ENCODE measurements around the gene TNFRSF18.

Gene TNFRSF18

DNA sequence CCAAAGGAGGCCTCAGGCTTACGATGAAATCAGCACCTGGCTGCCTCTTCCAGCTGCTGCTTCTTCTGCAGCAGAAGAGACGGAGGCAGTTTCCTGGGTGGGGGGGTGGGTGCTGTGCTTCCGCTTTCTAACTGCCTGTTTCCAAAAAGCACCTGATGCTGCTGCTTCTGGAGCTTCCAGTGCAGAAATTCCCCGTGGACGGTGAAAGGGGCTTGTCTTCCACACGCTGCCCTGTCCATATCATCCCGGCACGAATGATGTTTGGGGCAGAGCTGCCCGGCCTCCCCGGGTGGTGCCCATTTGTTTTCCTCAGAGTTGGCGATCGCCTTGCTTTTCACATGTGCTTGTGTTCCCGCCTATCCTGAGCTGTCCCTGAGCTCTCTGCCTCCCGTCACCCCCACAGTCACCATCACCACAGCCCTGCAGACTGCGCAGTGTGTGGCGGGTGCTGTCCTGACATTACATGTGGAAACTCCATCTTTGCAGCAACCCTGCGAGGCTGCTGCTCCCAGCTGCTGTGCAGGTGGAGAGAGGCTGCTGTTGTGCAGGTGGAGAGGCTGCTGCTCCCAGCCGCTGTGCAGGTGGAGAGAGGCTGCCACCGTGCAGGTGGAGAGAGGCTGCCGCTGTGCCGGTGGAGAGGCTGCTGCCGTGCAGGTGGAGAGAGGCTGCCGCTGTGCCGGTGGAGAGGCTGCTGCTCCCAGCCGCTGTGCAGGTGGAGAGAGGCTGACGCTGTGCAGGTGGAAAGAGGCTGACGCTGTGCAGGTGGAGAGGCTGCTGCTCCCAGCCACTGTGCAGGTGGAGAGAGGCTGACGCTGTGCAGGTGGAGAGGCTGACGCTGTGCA lies 30.9 kb downstream of the TNFRSF18 start:
- no peak for DNase-seq

DNA sequence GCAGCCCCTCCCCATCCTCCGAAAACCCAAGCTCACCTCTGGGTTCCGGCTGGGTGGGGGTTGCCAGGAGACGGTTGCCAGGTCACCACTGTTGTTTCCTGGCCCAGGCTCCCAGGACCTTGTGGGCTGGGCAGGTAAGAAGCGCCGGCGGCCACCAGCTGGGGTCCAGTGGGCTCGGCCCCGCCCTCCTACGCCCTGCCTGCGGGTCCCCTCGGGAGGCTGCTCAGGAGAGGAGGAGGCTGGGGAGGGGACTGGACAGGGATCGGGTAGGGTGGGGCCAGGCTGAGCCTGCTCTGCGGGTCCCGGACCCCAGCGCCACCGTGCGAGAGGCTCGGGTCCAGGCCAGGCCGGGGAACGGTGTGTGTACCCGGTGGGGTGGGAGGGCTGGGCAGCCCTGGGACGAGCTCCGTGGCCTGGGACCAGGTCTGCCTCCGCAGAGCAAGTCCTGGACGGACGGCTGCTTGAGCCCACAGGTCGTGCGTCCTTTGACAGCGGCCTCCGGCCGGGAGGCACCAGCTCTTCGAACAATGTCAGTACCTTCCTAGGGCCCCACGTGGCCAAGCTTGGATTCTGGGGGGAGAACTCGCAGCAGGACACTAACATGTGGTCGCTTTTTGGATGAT lies 32.5 kb downstream of the TNFRSF18 start, which contains the start of gene TTLL10:
TTLL10 (plus strand) TSS at position 88 of the 623 bp plus-strand sequence. CDS start 5,336 bp downstream, outside the sequence.
- DNase-seq = no peak

DNA sequence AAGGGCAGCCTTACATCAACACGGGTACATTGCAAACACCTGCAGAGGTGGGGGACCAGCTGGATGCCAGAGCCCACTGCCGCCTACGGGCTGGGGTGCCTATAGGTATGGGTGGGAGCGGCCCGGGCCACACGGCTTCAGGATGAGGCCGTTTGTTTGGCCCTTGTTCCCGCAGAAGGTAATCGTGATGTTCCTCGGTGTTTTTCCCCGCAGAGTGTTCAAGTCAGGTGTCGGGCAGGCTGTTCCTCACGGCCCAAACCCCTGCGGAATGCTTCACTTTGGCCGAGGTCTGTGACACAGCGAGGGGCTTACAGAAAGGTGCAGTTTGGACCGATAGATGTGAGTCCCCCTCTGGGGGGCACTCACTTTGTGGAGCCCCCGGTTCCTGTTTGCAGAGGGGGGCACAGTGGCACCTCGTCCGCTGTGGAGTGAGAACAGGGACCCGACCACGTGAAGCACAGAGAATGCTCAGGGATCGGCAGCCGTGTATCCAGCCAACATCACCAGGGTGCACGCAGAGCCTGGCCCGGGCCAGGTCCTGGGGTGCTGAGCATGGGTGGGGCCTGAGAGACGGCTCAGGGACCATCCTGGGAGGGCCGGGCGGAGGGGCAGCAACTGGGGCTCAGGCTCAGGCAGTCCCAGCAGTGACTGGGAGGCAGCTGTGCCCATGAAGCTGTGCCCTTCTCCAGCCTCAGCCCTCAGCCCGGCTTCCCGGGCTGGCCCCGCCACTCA lies 33.2 kb downstream of the TNFRSF18 start:
- DNase-seq = no peak

DNA sequence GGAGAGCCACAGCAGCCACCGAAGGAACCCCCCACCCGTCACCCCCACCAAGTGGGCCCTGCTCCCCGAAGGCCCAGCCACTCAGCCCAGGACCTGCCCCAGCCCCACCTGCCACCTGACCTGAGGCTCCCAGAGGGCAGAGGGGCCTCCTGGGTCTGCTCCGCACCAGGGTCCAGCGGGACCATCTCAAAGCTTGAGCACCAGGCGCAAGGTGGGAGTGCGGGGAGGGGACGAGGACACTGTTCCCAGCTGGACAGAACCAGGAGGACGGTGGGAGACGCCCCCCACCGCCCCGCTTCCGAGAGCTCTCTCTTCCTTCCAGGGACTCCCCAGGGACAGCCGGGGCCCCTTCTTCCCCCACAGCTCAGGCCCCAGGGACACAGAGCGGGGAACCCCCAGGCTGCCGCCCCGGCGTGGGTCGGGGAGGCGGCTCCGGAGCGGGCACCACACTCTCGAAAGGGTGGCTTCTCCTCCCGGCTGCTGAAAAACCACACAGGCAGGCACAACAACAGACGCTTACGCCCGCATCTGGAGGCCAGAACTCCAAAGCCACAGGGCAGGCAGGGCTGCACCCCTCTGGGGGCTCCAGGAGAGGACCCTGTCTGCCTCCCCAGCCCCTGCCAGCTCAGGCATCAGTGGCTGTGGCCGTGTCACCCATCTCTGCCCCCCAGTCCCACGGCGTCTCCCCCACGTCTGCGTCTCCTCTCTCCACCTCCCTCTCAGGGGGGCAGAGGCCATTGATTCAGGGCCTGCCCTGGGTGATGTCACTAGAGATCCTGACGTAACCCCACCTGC lies 34.6 kb downstream of the TNFRSF18 start:
- no peak for DNase-seq

DNA sequence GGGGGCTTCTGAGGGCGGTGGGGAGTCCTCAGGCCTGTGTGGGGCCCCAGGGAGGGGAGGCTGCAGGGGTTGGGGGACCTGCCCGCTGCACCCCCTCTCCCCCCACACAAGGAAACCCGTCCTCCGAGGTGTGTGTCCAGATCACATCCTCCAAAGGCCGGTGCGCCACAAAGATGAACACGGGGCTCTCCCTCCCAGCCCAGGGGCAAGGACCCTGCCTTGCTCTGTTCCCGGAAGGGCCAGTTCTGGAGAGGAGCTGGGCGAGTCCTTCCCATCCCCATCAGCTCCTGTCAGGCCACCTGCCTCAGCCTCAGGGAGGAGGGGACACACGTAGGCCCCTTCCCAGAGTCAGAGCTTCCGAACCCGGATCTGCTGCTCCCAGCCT lies 35.2 kb downstream of the TNFRSF18 start:
- no peak for DNase-seq

DNA sequence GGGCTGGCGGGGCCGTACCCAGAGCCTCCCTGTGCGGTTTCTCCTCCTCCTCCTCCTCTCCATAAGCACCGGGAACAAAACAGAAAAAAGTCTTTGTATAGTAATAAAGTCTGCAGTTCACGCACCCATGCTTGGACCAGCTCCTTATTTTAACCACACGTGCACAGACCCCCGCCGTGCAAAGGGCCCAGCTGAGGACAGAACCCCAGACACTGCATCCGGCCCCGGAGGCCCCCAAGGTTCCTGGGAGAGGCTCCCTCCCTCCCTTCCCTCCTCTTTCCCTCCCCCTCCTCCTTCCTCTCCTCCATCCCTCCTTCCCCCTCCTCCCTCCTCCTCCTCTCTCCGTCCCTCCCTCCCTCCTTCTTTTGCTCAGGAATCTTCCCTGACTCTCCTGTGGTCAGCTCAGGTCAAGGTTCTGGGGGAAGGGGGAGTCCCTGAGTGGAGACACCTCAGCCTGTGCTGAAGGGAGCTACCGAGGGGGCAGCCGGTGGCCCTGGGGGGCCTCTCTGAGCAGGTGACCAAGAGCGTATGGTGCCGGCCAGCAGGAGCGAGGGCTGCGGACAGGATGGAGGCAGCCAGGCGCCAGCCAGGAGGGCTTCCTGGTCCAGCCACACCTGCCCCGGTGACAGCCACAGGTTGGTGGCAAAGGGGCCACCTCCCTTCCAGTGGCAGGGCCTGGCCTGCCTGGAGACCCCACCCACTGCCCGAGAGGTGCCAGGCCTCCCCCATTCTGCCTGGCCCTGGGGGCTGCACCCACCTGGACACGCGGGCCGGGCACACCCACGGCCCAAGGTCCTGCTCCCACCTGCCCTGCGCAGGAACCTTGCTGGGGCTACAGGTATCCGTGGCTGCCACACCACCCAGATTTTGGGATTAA lies 35.9 kb downstream of the TNFRSF18 start:
- no peak for DNase-seq

DNA sequence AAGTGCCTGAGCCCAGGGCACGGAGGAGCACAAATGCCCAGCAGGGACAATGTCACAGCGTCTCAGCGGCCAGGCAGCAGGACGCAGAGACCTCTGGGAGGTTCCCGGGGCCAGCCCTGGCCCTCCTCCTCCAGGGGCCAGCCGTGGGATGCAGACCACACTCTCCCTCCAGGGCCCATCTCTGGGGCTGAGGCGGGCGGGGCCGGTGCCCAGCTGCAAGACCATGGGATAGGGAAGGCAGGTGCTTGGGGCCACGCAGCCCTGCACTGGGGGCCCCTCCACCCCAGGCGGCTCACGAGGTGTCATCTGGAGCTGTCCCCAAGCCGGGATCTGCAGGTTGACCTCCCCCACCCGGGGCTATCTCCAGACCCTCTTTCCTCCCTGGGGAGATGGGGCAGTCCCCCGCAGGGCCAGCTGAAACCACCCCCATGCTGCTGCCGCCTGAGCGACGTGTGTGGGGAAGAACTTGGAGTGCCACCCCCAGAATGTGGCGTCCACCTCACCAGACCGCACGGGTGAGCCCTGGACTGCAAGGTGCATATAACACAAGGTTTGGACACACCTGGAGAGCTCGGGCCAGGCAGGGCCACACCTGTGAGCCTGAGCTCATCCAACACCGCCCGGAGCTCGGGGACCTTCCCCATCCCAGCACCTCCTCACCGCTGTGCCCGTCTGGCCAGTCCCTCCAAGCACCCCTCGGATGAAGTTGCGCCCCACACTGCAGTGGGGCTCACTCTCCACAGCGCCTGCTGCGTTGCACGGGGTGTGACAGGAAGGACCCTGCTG lies 36.8 kb downstream of the TNFRSF18 start:
- DNase-seq = no peak

DNA sequence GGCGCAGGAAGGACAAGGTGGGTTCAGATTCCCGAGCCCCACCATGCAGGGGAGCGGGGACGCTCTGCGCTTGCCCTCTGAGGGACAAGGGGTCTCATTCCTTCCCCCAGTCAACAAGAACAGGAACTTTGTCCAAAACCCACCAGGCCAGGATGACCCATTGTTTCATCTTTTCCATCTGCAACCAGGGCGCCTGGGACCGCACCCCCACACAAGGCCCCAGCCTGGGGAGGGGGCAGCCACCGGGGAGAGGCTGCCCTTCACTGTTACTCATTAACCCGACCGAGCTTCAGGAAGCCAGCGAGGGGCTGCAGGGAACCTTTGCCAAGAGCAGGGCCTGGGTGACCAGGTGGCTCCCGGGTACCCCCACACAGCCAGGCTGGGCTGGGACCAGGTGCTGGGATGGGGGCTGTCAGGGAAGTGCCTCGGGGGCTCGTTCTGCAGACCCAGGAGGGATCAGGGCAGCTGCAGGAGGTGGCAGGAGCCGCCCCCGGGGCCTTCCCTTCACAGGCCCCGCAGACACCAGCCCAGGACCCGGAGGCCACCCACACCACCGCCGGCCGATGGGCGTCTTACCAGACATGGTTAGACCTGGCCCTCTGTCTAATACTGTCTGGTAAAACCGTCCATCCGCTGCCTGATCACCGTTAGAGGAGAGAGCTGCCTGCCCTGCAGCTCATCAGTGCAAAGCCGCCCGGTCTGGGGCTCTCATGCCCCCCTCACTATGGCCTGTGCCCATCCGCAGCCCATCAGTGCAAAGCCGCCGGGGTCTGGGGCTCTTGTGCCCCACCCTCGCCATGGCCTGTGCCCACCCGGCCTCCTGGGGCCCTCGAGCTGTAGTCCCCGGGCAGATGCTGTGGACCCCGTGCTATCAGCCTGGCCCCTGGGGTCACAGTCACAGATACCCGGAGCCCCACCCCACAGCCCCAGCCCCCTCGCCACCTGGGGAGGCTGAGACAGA lies 37.7 kb downstream of the TNFRSF18 start:
- peak; percentile 29 for DNase-seq

DNA sequence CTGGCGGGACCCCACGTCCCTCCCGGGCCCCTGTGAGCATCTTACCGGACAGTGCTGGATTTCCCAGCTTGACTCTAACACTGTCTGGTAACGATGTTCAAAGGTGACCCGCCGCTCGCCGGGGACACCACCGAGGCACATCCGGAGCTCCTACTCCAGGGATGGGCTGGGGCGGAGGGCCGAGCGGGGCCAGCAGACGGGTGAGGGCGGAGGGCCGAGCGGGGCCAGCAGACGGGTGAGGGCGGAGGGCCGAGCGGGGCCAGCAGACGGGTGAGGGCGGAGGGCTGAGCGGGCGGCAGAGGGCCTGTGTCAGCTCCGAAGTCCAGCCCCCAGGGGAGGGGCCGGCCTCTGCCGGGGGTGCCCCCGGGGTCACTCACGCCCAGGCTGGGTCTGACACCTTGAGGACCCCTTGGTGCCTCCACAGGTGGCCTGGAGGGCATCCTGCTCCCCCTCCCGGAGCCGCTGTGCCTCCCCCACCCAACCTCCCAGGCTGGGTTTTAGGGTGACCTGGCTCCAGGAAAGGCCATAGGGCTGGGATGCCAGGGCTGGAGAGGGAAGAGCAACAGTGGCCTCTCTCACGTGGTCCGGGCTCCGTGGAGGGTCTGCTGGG lies 38.4 kb downstream of the TNFRSF18 start:
- DNase-seq = no peak

DNA sequence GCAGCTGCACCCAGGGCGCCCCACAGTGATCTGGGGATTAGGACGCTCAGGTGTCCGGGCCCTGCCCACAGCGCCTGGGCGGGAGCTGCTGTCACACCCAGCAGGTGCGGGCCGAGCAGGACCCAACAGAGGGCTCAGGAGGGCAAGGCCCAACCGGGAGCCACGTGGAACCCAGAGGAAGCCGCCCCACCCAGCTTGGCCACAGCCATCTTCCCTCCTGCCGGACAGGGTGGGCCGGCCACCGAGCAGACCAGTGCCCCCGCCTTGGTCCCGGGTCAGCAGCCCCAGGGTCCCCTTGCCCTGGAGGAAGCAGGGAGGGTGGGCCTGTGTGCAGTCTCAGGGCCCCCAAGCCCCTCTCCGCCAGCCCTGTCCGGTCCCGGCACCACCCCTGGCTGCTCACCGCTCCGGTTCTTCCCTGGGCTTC lies 39.0 kb downstream of the TNFRSF18 start:
- no peak for DNase-seq

DNA sequence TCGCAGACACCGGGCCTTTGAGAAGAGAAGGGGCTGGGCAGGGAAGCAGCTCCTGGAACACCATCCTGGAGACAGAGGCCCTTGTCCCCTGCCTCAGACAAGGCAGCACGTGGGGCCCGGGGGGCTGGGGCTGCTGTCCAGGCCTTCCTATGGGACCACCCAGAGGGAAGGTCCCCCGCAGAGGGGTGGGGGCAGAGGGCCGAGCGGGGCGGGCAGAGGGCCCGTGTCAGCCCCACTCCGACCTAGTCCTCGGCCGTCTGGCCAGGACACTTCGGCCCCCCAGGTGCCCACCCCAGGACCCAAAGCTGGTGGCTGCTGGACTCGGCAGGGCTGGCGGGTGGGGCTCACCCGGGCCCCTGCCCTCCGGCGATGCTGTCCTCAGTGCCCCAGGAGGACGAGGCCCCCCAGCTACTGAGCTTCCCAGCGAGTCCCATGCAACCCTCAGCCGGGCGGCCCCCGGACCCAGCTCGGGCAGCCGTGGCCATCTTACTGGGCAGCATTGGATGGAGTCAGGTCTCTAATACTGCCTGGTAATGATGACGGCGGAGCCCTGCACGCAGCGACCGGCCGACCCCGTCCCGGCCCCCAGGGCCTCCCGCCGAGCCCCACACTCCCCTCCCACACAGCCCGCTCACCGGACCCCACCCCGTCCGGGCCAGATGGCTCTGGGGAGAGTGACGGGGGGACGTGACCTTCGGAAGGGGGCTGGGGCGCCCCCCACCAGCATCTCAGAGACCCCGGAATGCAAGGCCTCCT lies 39.6 kb downstream of the TNFRSF18 start:
- DNase-seq = no peak

DNA sequence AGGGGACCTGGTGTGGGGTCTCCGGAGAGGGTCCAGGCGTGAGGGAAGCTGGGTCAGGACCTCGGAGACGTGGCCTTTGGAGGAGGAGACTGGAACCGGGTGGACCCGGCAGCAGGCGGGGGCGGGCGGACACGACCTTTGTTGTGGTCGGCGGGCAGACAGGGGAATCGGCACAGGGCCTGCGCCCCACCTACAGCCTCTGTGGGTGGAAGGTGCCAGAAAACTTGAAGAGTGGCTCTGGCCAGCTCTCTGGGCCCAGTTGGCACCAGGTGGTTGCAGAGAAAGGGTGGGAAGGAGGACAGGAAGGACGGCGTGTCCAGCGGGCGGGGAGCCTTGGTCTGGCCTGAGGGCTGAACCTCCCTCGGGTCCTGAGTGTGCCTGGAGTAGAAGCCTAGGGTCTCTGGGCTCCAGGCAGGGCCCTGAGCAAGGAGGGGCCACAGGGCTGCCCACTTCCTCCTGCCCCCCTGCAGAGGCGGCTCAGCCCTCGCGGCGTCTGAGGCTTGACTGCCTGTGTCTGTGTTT lies 40.4 kb downstream of the TNFRSF18 start:
- no peak for DNase-seq

DNA sequence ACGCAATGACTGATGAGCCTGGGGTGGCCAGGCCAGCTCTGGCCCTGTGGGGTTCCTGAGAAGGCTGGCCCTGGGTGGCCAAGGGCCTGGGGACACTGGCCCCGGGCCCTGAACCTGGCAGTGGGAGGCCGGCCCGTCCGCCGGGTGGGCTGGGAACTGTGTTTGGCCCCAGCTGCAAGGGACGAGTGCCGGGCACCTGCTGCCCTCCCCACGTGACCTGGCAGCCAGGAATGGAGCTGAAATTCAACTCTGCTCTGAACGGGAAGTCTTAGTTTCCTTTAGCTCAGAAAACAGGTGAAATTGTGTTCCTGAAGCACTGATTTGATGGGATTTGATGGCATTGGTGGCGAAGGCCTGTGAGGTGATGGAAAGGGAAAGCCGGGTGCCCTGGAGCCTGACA lies 40.9 kb downstream of the TNFRSF18 start:
- DNase-seq = no peak

DNA sequence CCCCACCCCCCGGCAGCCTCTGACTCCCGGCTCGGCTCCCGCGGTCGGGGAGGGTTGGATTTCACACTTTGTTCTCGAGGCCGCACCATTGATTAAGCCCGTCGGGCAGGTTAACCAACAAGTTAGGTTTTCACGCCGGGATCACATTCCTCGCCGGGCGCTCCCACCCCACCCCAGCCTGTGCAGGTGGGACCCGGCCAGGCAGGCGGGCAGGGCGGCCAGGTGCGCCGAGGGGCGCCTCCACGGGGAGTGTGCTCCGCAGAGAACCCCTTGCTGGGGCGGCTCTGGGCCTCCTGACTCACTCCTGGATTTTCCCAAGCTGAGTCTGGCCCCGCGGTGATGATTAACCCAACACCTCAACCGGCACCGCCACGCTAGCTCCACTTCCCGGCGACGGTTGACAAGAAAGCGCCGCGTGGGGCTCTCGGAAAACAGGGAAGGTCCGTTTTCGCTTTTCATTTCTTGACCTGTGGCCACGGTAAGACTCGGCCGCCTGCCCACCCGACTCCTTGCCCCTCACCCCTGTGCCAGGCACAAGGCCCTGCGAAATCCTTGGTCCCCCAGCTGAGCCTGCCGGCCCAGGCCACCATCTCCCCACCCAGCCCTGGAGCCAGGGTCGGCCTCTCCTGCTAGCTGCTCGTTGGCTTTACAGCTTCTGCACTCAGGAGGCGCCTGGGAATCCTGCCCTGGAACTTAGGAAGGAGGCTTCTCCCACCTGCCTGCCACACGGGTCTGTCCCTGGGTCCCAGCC lies 41.5 kb downstream of the TNFRSF18 start:
- DNase-seq = no peak

DNA sequence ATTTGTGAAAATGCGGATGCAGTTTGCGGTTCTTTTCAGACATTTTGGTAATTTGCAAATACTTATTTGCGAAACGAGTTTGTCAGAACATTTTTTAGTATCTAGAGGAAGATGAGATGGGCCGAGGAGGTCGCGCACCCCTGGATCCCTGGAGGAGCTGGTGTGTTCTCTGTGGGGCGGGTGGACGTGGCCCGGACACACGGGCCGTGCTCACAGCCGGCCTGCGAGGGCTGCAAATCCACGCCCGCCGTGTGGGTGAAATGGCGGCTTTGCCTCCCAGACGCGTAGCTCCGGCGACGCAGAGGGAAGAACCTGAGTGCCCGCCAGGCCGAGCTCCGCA lies 42.1 kb downstream of the TNFRSF18 start:
- DNase-seq = no peak

DNA sequence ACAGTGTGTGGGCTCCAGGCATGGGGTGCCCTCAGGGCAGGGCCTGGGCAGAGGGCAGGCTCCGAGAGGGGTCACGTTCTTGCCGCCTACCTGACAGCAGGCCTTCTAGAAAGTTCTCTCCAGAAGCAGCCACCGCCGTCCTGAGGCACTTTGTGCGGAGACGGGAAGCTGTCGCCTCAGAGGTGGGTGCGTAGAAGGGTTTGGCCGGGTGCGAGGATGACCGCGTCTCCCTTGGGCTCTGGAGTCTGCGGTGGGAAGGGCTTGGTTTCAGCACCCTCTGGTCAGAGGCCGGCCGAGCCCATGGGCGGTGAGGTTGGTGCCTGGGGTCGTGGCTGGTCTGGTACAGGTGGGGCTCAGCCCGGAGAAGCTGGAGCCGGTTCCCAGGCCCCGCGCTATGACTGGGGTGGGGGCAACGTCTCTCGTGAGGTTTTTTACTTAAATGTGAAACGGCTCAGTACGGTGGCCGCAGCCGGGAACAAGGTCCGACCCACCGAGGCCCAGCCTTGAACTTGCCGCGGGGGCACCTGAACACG lies 42.8 kb downstream of the TNFRSF18 start:
- no peak for DNase-seq
